Endodermal cell (in vitro differentiated cells): Measurements from ENCODE around the gene SFSWAP. TPM values are rescaled to one million over a fixed set of nuclear protein-coding genes. Genes with fewer than 3 reads are reported as not detected.

Experiments used
- DNase-seq: peaks from one replicate; pipeline ENCODE4 v3.0.0-alpha.2; 2017
- H3K27ac ChIP-seq: 2 replicates; pipeline ENCODE4 v1.5.1; 2013; ENCODE audit warnings: mild to moderate bottlenecking, low read depth, low read length, moderate library complexity
- H3K27me3 ChIP-seq: 2 replicates; pipeline ENCODE4 v1.6.1; 2013; ENCODE audit warnings: mild to moderate bottlenecking, low read length, moderate library complexity; ENCODE audit not compliant: insufficient read depth, control insufficient read depth, poor library complexity, severe bottlenecking
- H3K36me3 ChIP-seq: 2 replicates; pipeline ENCODE4 v1.7.0; 2013; ENCODE audit warnings: mild to moderate bottlenecking, low read length, moderate library complexity; ENCODE audit not compliant: control insufficient read depth, insufficient read depth
- H3K4me1 ChIP-seq: one replicate; pipeline ENCODE4 v1.7.0; 2013; ENCODE audit warnings: low read length; ENCODE audit not compliant: control insufficient read depth, insufficient read depth
- H3K4me3 ChIP-seq: 2 replicates; pipeline ENCODE4 v1.5.1; 2013; ENCODE audit warnings: mild to moderate bottlenecking, low read length, moderate library complexity
- H3K9ac ChIP-seq: 2 replicates; pipeline ENCODE4 v1.6.1; 2013; ENCODE audit warnings: mild to moderate bottlenecking, low read length, moderate library complexity; ENCODE audit not compliant: poor library complexity, severe bottlenecking; ENCODE audit errors: extremely low read depth
- H3K9me3 ChIP-seq: 2 replicates; pipeline ENCODE4 v1.6.1; 2013; ENCODE audit warnings: mild to moderate bottlenecking, low read length, moderate library complexity; ENCODE audit not compliant: control insufficient read depth
- H3K27ac Mint-ChIP-seq: 2 replicates; pipeline ENCODE4 v1.8.0; 2020; ENCODE audit warnings: mixed read lengths
- H3K27me3 Mint-ChIP-seq: 2 replicates; pipeline ENCODE4 v1.8.0; 2021; ENCODE audit warnings: mild to moderate bottlenecking, mixed read lengths; ENCODE audit not compliant: insufficient read depth
- H3K36me3 Mint-ChIP-seq: 2 replicates; pipeline ENCODE4 v1.8.0; 2020; ENCODE audit warnings: low read depth, mixed read lengths
- H3K4me1 Mint-ChIP-seq: 2 replicates; pipeline ENCODE4 v1.8.0; 2020; ENCODE audit warnings: mixed read lengths
- H3K4me3 Mint-ChIP-seq: 2 replicates; pipeline ENCODE4 v1.8.0; 2020; ENCODE audit warnings: mild to moderate bottlenecking, moderate library complexity, mixed read lengths
- H3K9me3 Mint-ChIP-seq: 2 replicates; pipeline ENCODE4 v1.8.0; 2020; ENCODE audit warnings: mild to moderate bottlenecking, mixed read lengths
- CTCF ChIP-seq: fragments of 200-600 bp; sonication (generic); conservative IDR thresholded peaks from 2 replicates; pipeline ENCODE4 v1.5.0; 2021; ENCODE audit warnings: antibody characterized with exemption, mild to moderate bottlenecking
- WGBS, 2 experiments: methylation state at CpG; one replicate each; pipeline versions ENCODE4 v1.1.5 to v1.1.7; 2013; ENCODE audit warnings: missing lambda C conversion rate in 2 of 2, mixed read lengths in 1 of 2; ENCODE audit not compliant: insufficient coverage in 1 of 2, insufficient read length in 1 of 2; 5-methylcytosine and 5-hydroxymethylcytosine counted together
- total RNA-seq, 2 donors: library from RNA; stranded (reverse); fragmentation: NEBNext Ultra II Directional in 1 of 2; extraction: Animal tissue kit (Norgen Biotek cat#: 25700) in 1 of 2; gene quantifications; 2 replicates in 1 of 2; 3 replicates in 1 of 2; pipeline ENCODE4 v1.2.1, GENCODE V29; 2021

SFSWAP gene
- total RNA-seq, 2 donors from 2014 or later, result 50.0 to 52.3 TPM

- Mint-ChIP-seq H3K4me3 (no peak overlapping the region), H3K27me3 (no peaks in the 10 kb centered on the region), H3K27ac (no peak overlapping the region), H3K36me3 (no peaks in the 10 kb centered on the region), H3K9me3 (peaks cover 5% of the 10 kb centered on the region), H3K4me1 (no peaks in the 10 kb centered on the region)
- no peaks in the 10 kb centered on the region for H3K36me3 ChIP-seq
- H3K27ac ChIP-seq, result no peak overlapping the region
- DNase-seq, result no peak
- 91 to 95% methylated on average over 21 to 30 of the region's 30 CpGs for WGBS, 2 experiments
- TF ChIP-seq CTCF, result no peak
- H3K9me3 ChIP-seq, result peaks cover 5% of the 10 kb centered on the region
- no peaks in the 10 kb centered on the region for H3K4me1 ChIP-seq
- no peak overlapping the region for H3K9ac ChIP-seq
- H3K4me3 ChIP-seq, result no peak overlapping the region
- no peaks in the 10 kb centered on the region for H3K27me3 ChIP-seq
Measured at GRCh38 chr12:131818821-131819585, 108.1 kb downstream of the SFSWAP start.

- peaks cover 28% of the 10 kb centered on the region for H3K27me3 Mint-ChIP-seq
- H3K9me3 Mint-ChIP-seq, result no peaks in the 10 kb centered on the region
- Histone ChIP-seq H3K9ac (no peak overlapping the region), H3K4me3 (no peak overlapping the region), H3K4me1 (no peaks in the 10 kb centered on the region), H3K27me3 (peaks cover 10% of the 10 kb centered on the region), H3K27ac (no peak overlapping the region), H3K36me3 (no peaks in the 10 kb centered on the region), H3K9me3 (no peaks in the 10 kb centered on the region)
- TF ChIP-seq CTCF, result no peak
- WGBS, 2 experiments, result 88 to 96% methylated on average over 6 of the region's 6 CpGs
- H3K4me1 Mint-ChIP-seq, result peaks cover 1% of the 10 kb centered on the region
- no peak overlapping the region for H3K27ac Mint-ChIP-seq
- H3K4me3 Mint-ChIP-seq, result no peak overlapping the region
- H3K36me3 Mint-ChIP-seq, result no peaks in the 10 kb centered on the region
- DNase-seq, result no peak
Measured at GRCh38 chr12:131824450-131824849, 113.6 kb downstream of the SFSWAP start.

DNA sequence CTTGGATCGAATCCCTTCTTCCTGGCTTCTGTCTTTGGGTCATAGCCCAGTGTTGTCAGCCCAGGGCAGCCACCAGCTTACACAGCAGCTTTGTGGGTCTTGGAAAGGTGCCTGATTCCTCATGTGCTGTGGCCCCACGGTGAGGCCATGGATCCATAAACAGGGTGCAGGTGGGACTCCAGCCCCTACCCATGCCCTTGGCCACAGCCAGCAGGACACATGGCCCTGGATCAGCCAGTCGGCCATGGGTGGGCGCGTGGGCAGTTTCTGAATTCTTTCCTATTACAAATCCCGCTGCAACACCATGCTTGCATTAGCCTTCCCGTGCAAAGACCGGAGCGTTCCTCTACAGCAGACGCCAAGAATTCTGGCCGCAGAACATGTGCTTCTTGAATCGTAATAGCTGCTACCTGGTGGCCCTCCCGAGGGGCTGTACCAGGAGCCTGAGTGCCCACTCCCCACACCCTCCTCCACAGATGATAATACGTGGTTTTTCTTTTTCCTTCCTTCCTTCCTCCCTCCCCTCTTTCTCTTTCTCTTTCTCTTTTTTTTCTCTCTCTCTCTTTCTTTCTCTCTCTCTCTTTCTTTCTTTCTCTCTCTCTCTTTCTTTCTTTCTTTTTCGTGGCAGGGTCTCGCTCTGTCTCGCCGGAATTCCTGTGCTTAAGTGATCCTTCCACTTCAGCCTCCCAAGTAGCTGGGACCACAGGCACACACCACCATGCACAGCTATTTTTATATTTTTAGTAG, 114.4 kb downstream of the SFSWAP start:
- H3K36me3 ChIP-seq, result no peaks in the 10 kb centered on the region
- TF ChIP-seq CTCF, result no peak
- peak; percentile 42 for DNase-seq

More for the DNA sequence above, 114.4 kb downstream of the SFSWAP start:
- Mint-ChIP-seq H3K27me3 (peaks cover 34% of the 10 kb centered on the region), H3K4me1 (peaks cover 2% of the 10 kb centered on the region), H3K27ac (no peak overlapping the region), H3K36me3 (no peaks in the 10 kb centered on the region), H3K9me3 (no peaks in the 10 kb centered on the region), H3K4me3 (no peak overlapping the region)
- H3K4me3 ChIP-seq, result no peak overlapping the region
- 89 to 93% methylated on average over 18 of the region's 18 CpGs for WGBS, 2 experiments
- H3K9ac ChIP-seq, result no peak overlapping the region
- no peaks in the 10 kb centered on the region for H3K4me1 ChIP-seq
- no peak overlapping the region for H3K27ac ChIP-seq
- peaks cover 18% of the 10 kb centered on the region for H3K27me3 ChIP-seq
- H3K9me3 ChIP-seq, result no peaks in the 10 kb centered on the region
